ENCODE measurements around the gene CENPM.

DNA sequence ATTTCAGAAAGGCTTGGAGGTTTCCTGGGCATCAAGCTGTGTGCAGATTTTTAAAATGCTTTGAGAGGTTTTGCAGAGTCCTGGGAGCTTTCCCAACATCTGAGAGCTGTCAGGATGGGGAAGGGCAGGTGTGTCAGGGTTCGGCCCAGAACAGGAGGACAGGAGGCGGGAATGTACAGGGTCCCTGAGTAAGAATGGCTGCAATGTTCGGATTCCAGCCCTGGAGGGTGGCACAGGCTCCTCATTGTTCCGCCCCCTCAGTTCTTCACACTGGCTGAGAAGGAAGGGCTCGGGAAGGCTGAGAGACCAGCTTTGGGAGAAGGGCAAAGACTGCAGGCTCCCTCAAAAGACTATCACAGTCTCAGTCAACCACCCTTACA is 17.1 kb upstream of the CENPM start:
- TF ChIP-seq POLR2AphosphoS5 (IDR thresholded peaks at IDR 0.05): no peak
- TF ChIP-seq, protein P1, sequence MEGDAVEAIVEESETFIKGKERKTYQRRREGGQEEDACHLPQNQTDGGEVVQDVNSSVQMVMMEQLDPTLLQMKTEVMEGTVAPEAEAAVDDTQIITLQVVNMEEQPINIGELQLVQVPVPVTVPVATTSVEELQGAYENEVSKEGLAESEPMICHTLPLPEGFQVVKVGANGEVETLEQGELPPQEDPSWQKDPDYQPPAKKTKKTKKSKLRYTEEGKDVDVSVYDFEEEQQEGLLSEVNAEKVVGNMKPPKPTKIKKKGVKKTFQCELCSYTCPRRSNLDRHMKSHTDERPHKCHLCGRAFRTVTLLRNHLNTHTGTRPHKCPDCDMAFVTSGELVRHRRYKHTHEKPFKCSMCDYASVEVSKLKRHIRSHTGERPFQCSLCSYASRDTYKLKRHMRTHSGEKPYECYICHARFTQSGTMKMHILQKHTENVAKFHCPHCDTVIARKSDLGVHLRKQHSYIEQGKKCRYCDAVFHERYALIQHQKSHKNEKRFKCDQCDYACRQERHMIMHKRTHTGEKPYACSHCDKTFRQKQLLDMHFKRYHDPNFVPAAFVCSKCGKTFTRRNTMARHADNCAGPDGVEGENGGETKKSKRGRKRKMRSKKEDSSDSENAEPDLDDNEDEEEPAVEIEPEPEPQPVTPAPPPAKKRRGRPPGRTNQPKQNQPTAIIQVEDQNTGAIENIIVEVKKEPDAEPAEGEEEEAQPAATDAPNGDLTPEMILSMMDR (IDR thresholded peaks at IDR 0.05): no peak

Measured in prostate gland (tissue), 2 donors.